GM12801 (cell line): ENCODE measurements around the gene MSH5.

Experiments
- TF ChIP-seq, protein P1 (sequence below): IDR thresholded peaks from one replicate; pipeline ENCODE4 v1.5.1; 2011; ENCODE audit warnings: control low read depth; ENCODE audit not compliant: insufficient read length; ENCODE audit errors: extremely low read depth

MSH5 gene

DNA sequence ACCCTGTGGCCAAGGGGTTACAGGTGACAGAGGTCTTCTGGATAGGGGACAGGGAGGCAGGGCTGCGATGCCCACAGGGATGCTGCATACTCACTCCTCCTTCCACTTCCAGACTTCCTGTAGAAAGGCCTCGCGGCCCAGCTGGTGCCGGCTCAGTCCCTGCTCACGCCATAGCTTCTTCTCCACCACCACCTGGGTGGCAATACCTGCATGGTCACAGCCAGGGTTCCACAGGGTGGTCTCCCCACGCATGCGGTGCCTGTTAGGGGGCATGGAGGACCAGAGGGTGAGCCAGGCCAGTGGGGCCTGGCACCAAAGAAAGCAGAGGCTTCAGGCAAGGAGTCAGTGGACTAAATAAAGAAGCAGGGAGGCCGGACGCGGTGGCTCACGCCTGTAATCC is 45.7 kb downstream of the MSH5 start:
- TF ChIP-seq, protein P1, sequence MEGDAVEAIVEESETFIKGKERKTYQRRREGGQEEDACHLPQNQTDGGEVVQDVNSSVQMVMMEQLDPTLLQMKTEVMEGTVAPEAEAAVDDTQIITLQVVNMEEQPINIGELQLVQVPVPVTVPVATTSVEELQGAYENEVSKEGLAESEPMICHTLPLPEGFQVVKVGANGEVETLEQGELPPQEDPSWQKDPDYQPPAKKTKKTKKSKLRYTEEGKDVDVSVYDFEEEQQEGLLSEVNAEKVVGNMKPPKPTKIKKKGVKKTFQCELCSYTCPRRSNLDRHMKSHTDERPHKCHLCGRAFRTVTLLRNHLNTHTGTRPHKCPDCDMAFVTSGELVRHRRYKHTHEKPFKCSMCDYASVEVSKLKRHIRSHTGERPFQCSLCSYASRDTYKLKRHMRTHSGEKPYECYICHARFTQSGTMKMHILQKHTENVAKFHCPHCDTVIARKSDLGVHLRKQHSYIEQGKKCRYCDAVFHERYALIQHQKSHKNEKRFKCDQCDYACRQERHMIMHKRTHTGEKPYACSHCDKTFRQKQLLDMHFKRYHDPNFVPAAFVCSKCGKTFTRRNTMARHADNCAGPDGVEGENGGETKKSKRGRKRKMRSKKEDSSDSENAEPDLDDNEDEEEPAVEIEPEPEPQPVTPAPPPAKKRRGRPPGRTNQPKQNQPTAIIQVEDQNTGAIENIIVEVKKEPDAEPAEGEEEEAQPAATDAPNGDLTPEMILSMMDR, result no peak

DNA sequence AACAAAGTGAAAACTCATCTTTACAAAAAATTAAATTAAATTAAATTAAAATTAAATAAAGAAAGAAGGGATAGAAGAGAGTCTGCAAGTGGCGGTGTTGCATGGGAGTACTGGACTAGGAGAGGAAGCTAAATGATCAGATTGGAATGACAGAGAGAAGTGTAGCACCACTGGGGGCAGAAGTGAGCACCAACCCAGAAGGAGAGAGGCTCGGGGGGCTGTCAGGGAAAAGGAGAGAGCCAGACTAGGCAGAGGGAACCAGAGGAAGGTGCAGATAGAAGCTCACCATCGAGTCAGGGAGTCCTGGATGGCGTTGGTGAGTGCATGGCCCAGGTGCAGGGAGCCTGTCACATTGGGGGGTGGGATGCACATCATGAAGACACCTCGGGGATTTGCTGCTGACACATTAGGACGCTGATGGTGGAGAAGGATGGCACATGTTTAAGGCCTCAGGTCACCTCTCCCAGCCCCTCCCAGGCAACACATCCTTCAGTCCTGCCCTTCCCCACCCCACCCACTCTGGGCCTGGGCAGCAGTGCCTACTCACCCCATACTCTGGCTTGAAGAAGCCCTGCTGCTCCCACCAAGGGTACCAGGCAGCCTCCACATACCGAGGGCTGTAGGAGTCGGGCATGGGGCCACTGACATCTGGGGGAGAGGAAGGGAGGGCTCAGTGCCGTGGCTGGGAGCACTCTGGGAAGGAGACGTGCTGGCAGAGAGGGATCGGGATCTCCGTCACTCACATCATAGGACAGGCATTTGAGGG is 51.7 kb downstream of the MSH5 start:
- TF ChIP-seq, protein P1, result no peak

- TF ChIP-seq, protein P1, result no peak
These were observed 52.2 kb downstream of the MSH5 start for GRCh38 chr6:31792090-31792374.

DNA sequence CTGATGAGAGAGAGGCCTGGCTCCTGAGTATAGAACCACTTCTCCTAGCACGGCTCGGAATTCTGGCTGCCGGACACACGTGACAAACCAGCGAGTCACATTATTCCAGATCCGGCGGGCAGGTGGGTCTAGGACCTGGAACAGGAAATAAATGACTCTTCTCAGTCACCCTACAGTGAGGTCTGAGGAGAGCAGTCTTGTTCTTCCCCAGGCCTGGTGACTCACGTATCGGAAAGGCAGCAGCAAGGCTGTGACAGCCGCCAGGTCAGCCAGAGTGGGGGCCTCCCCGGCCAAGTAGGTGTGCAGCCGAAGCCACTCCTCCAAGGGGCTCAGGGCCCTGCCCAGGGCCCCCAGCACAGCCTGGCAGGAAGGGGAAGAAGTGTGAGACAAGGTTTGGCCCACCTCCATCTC is 53.0 kb downstream of the MSH5 start:
- TF ChIP-seq, protein P1, result no peak

GRCh38 chr6:31794294-31794865 is 54.6 kb downstream of the MSH5 start:
- TF ChIP-seq, protein P1, result no peak

DNA sequence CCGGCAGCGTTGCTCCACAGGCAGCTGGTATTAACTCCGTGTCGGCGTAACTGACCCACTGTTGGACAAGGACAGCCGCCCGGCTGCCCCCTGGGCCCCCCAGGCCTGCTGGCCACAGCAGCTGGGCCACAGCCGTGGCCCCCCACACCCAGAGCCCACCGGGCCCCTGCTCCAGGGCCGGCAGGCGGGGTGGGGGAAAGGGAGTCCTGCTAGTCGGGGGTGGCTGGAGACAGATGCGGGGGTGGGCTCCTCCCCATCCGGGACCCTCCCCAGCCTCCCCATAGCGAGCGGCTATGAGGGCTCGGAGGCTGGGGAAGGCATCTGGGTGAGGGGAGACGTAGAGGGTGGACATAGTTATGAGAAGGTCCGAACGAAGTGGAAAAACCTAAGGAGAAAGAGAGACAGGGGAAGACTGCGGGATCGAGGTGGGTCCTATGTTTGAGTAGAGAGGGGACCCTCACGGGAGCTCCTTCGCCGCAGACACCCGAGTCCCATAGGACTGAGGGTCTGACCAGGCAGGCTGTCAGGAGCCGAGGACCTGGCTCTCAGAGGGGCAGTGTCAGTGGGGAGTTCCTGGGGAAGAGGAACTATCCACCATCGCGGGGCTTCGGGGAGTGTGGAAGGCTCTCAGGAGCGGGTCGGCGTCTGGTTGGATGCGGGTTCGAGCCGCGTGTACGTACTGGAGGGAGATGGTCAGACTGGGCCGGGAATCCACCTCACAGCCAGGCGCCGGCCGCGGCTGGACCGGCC is 55.2 kb downstream of the MSH5 start:
- TF ChIP-seq, protein P1, result no peak

DNA sequence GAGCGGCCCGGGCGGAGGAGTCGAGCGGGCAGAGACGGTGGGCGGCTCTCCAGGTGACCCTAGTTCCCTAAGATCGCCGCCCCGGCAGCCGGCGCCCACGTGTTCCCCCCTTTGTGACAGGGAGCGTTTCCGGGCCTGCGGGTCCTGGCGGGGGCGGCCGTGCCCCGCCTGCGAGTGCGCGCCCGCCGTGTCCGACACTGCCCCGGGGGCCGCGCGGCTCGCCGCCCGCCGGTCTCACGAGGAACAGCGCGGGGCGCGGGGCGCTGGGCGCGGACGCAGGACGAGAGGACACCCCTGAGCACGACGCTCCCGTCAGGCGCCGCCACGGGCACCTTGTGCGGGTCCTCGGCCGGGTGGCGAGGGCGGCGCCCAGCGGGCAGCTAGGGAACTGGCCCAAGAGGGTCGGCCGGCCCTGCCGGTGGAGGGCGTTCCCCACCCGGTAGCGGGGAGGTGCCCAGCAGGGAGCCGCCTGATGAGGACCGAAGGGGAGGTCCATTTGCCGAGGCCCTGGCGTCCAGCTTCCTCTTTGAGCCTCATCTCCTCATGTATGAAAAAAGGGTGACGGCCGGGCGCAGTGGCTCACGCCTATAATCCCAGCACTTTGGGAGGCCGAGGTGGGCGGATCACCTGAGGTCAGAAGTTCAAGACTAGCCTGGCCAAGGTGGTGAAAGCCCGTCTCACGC is 56.0 kb downstream of the MSH5 start, which contains the start of gene VARS1:
VARS1 (minus strand) TSS at position 137 of the 683 bp plus-strand sequence. CDS start 535 bp downstream, outside the sequence.
- TF ChIP-seq, protein P1, result no peak
